GM21390 (cell line): ENCODE data around the gene ST6GAL1.

Experiments
- ATAC-seq: cut with Tn5 transposase; IDR thresholded peaks from one replicate; pipeline ENCODE4 v1.9.1; 2021; ENCODE audit not compliant: unreplicated experiment

ST6GAL1 gene

GRCh38 chr3:187072102-187072501 is 141.8 kb downstream of the ST6GAL1 start:
- ATAC-seq, result no peak

- no peak for ATAC-seq
Measured at GRCh38 chr3:187072511-187072910, 142.2 kb downstream of the ST6GAL1 start.

DNA sequence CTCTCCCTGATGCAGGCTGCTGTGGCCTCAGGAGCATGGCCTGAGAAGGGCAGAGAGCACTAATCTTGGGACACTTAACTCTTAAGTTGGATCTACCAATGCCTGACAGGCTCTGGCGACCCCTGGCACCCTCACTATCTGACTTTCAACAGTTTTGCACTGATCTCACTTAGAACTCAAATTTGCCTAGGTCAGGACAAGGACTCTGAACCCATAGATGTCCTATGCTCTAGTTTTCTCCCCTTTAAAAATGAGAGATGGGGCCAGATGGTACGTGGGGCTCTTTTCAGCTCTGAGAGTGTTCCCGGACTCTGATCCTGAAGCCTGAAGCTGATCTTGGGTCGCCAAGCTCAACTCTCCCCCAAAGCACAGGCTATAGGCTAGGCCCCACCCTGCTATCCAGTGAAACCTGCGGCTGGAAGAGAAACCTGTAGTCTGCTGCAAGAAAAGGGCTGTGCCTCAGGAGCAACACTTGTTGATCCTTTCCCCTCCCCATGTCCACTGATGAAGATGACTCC is 143.3 kb downstream of the ST6GAL1 start:
- no peak for ATAC-seq

DNA sequence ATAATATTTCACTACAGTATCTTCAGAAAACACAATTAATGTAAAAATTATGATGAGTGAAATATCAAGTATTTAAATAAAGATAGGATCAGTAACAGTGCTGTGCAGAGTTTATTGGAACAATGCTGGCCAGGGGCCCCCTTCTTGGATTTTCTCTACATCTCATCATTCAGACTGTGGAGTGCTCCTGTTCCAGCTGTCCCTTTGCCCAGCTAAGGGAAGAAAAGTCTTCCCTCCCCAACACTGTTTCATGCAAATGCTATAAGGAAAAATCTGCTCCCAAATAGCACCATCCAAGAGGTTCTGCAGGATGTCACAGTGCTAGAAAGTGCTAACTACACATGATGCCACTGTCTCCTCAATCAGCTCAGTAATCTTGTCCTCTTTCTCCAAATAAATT is 144.5 kb downstream of the ST6GAL1 start:
- no peak for ATAC-seq

DNA sequence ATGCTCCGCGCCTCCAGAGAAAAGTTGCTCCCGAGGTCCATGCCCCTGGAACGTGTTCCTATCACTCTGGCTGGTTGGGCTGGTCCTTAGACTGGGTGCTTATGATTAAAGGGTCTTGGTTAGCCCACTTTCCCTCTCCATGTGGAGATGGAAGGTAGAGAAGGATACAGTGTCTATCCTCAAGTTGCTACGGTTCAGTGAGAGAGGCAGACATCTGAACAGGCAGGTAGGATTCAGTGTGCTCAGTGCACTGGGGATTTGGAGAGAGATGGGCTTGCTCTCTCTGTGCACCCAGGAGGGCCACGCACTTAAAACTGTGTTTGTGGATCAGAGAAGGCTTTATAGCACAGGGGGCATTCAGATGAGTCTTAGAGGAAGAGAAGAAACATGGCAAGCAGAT is 146.0 kb downstream of the ST6GAL1 start:
- no peak for ATAC-seq

DNA sequence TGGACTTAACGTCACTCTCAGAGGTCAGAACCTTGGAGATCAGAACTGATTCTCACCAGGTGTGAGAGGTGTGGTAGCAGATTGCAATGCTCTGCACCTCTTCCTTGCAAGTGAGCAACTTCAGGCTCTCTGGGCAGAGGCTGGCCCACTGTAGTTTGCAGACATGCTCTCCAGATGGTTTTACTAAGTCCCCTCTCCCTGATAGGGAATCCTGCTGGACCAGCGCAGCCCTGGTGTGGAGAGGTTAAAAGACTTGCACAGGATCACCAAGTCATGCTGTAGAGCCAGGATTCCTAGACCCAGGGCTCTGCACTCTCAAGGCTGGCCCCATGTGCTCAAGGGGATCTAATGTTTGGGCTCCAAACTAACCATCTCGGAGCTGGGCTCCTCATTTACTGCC is 146.8 kb downstream of the ST6GAL1 start:
- no peak for ATAC-seq

DNA sequence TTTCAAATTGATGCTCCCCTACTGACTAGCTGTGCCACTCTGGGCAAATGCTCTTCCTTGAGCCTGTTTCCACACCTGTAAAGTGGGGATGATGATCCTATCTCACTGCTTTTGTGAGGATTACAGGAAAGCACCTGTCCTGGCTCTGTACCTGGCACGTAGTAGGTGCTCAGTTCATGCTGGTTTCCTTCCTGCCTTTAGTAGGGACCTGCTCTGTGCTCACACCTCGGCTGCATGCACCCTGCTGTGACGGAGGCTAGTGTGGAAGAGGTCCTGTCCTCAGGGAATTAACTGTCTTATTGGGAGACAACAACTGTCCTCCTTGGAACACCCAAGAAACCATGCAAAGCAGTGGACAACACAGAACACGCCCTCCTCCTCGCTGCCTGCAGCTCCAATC is 147.2 kb downstream of the ST6GAL1 start:
- ATAC-seq, result no peak

DNA sequence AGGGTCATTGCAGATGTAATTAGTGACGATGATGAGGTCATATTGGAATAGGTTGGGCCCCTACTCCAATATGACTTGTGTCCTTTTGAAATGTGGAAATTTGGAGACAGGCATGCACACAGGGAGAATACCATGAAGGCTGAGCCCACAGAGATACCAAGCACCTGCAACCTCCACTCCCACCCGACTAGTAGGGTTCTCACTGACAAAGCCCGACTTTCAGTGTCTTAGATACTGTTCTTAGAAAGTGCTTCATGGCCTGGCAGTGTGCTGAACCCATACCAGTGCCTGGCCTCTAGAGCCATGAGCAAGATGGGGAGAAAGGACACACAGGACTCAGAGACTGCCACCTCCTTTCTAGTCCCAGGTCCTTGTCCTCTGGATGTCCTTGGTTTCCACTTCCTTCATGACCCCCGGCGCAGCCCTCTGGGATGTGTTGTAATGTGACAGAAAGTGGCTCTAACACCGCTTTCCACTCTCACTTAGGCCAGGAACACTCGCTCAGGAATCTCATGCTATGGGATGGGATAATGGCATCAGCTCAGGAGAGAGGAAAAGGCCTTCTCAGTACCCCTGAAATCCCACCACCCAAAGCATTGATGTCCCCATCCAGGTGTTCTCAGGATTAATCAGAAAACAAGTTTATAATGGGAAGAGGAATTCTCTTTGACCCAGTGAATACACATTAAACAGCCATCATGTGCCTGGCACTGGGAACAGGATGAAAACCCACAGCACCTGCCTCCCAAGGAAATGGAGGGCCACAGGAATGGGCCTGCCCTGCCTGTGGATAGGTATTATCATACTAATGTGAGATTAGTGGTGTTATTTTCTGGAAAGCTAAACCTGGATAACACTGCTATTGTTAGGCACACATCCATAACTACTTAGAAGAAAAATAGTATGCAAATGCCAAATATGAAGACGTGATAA is 149.0 kb downstream of the ST6GAL1 start:
- no peak for ATAC-seq

GRCh38 chr3:187080799-187081450 is 150.6 kb downstream of the ST6GAL1 start:
- ATAC-seq, result no peak

GRCh38 chr3:187082758-187083375 is 152.5 kb downstream of the ST6GAL1 start:
- ATAC-seq, result no peak

DNA sequence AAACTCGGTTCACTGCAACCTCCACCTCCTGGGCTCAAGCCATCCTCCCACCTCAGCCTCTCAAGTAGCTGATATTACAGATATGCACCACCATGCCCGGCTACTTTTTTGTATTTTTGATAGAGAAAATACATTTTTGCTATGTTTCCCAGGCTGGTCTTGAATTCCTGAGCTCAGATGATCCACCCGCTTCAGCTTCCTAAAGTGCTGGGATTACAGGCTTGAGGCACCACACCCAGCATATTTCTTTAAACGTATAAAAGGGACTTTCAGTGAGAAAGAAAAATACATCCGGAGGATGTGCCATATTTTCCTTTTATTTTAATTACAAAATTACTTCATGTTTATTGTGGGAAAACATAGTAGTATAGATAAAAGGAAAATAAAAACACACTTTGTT is 153.8 kb downstream of the ST6GAL1 start:
- ATAC-seq, result no peak

DNA sequence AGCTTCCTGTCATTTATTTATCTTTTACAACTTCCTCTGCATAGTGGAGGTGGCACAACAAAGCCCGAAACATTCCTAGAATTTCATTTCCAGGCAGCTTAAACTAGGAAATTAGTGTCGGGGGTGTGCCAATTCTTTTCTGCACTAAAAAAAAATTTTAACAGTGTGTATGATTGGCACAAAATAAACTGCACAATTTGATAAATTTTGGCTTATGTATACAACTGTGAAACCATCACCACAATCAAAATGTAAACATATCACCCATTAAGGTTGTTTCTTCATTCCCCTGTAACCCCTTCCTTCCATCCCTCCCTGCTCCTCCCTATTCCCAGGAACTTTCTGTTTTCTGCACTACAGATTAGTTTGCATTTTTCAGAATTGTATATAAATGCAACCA is 154.3 kb downstream of the ST6GAL1 start:
- ATAC-seq, result no peak

DNA sequence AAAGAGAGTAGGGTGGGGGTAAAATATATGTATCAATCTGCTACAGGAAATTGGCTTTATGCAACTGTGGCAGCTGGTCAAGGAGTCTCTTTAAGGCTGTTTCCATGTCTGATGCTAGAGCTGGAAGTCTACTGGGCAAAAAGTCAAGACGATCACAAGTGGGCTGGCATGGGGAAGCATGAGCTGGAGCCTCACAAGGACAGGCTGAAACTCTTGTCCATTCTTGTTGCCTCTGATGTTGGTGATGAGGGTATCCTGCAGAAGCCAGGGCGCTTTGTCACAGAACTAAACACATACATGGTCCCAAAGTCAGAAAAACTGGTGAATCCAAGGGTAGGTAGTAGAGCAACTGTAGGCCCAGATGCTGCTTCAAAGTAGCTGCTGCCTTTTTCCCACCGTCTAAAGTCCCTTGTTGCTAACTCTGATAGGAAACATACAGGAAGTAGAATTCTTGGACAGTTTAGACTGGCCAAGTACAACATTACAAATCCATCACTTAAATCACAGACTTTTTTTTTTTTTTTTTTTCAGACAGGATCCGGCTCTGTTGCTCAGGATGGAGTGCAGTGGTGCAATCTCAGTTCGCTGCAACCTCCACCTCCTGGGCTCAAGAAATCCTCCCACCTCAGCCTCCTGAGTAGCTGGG is 154.8 kb downstream of the ST6GAL1 start:
- no peak for ATAC-seq

GRCh38 chr3:187085933-187086332 is 155.6 kb downstream of the ST6GAL1 start:
- no peak for ATAC-seq

GRCh38 chr3:187086831-187087230 is 156.5 kb downstream of the ST6GAL1 start:
- ATAC-seq, result no peak

GRCh38 chr3:187088701-187089100 is 158.4 kb downstream of the ST6GAL1 start:
- ATAC-seq, result no peak

DNA sequence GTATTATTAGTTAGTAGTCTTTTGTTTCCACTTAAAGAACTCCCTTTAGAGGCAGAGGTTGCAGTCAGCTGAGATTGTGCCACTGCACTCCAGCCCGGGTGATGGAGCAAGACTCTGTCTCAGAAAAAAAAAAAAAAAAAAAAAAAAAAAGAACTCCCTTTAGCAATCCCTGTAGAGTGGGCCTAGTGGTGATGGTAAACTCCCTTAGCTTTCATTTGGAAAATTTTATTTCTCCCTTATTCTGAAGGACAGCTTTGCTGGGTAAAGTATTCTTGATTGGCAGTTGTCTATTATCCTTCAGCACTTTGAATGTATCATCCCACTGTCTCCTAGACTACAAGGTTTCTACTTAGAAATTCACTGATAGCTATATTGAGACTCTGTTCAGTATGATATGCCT is 163.0 kb downstream of the ST6GAL1 start:
- no peak for ATAC-seq

GRCh38 chr3:187098923-187099512 is 168.7 kb downstream of the ST6GAL1 start:
- ATAC-seq, result no peak

- ATAC-seq, result peak; percentile 57
Measured at GRCh38 chr3:187101184-187102072, 171.1 kb downstream of the ST6GAL1 start.
